ENCODE results near the gene PTPRE.

GRCh38 chr10:128105383-128105782 lies 198.5 kb downstream of the PTPRE start:
- no peak for TF ChIP-seq ZZZ3 (IDR thresholded peaks at IDR 0.05; ENCODE audit: control insufficient read depth, insufficient read length, low read depth)
- TF ChIP-seq CTCF (IDR thresholded peaks at IDR 0.05 in 2 of 3, conservative IDR thresholded peaks at IDR 0.05 in 1 of 3; ENCODE audit: control insufficient read depth in 2 of 3, extremely low read depth in 1 of 3, insufficient read depth in 1 of 3, low read depth in 3 of 3, low read length in 3 of 3), result no peak
- TF ChIP-seq EGR1 (IDR thresholded peaks at IDR 0.05; ENCODE audit: borderline replicate concordance in 1 of 2, low read depth in 2 of 2, low read length in 2 of 2), result no peak
- TF ChIP-seq CBX5 (IDR thresholded peaks at IDR 0.05; ENCODE audit: low read depth), result no peak
- TF ChIP-seq EP300 (IDR thresholded peaks at IDR 0.05; ENCODE audit: borderline replicate concordance in 1 of 2, control insufficient read depth in 1 of 2, low read depth in 2 of 2, low read length in 2 of 2), result no peak
- no peak for TF ChIP-seq CBFB (IDR thresholded peaks at IDR 0.05; ENCODE audit: low read depth)
- TF ChIP-seq IRF5 (IDR thresholded peaks at IDR 0.05; ENCODE audit: borderline replicate concordance), result no peak
- TF ChIP-seq EED (IDR thresholded peaks at IDR 0.05; ENCODE audit: low read depth), result no peak
